Transverse colon (tissue), 4 donors: ENCODE data around the gene TUB. TPM values are rescaled to one million over a fixed set of nuclear protein-coding genes. Genes with fewer than 3 reads are reported as not detected.

Experiments
- DNase-seq: peaks from one replicate; pipeline ENCODE4 v3.0.0-alpha.2; 2019
- H3K27ac ChIP-seq, 4 donors: fragments of 200-600 bp; sonication (generic); 2 replicates each; pipeline ENCODE4 v1.5.1; 2016 to 2018; ENCODE audit warnings: inconsistent platforms in 4 of 4
- H3K27me3 ChIP-seq: fragments of 200-600 bp; sonication (generic); 2 replicates; pipeline ENCODE4 v1.5.1; 2017; ENCODE audit warnings: inconsistent platforms
- H3K36me3 ChIP-seq, 4 donors: fragments of 200-600 bp; sonication (generic); 2 replicates each; pipeline ENCODE4 v1.5.1; 2017 to 2019; ENCODE audit warnings: inconsistent platforms in 4 of 4
- H3K4me1 ChIP-seq, 4 donors: fragments of 200-600 bp; sonication (generic); 2 replicates each; pipeline ENCODE4 v1.5.1; 2017 to 2020; ENCODE audit warnings: inconsistent platforms in 4 of 4
- H3K4me3 ChIP-seq, 4 donors: fragments of 200-600 bp; sonication (generic); 1 replicate in 1 of 4; 2 replicates in 3 of 4; pipeline versions ENCODE4 v1.5.1 to v1.6.1; 2017 to 2019; ENCODE audit warnings: inconsistent platforms in 4 of 4
- H3K9me3 ChIP-seq, 2 donors: fragments of 200-600 bp; sonication (generic); 2 replicates each; pipeline ENCODE4 v1.5.1; 2017 to 2019; ENCODE audit warnings: inconsistent platforms in 2 of 2
- EP300 ChIP-seq: sonication (generic); formaldehyde crosslinking; IDR thresholded peaks from one replicate; pipeline ENCODE4 v1.6.1; 2017; ENCODE audit warnings: antibody characterized with exemption, low read depth
- POLR2A ChIP-seq: fragments of 450-650 bp; IDR thresholded peaks from one replicate; pipeline ENCODE4 v1.6.1; 2016; ENCODE audit warnings: antibody characterized with exemption, mild to moderate bottlenecking, moderate library complexity
- POLR2AphosphoS5 ChIP-seq, 3 donors: sonication (generic); formaldehyde crosslinking; IDR thresholded peaks; one replicate each; pipeline ENCODE4 v1.6.1; 2016; ENCODE audit warnings: antibody characterized with exemption in 3 of 3
- WGBS, 2 donors: methylation state at CpG; one replicate each; pipeline ENCODE4 v1.1.5; 2018; ENCODE audit warnings: low coverage in 1 of 2; 5-methylcytosine and 5-hydroxymethylcytosine counted together
- in situ Hi-C, 4 donors: fragments of 200-750 bp; cut with MboI; loops; one replicate each; pipeline versions ENCODE4 v1.15.0 to v1.15.1; 2017; ENCODE audit warnings: low sequenced_read_pairs in 3 of 4, low pct_ligation_motif_present in 1 of 4, low pct_unique_long_range_greater_than_20kb in 1 of 4
- intact Hi-C: fragments of 100-400 bp; cut with DNase I; formaldehyde crosslinking; loops from one replicate; pipeline ENCODE4 v1.15.1; 2023; ENCODE audit warnings: low total_unique reads
- total RNA-seq, 4 donors: library from RNA; depleted of rRNA; stranded (reverse); fragments of >200 nt; gene quantifications; one replicate each; pipeline ENCODE4 v1.1.0, GENCODE V29; 2016
- TF ChIP-seq, protein P1 (sequence below), 5 experiments: fragments of 200-600 bp in 3 of 5; fragments of 450-650 bp in 2 of 5; sonication (generic) in 3 of 5; IDR thresholded peaks; 1 replicate in 2 of 5; 2 replicates in 3 of 5; pipeline ENCODE4 v1.5.1; 2016 to 2017; ENCODE audit warnings: antibody characterized with exemption in 5 of 5, inconsistent platforms in 3 of 5, mild to moderate bottlenecking in 2 of 5, moderate library complexity in 1 of 5

Gene TUB
- total RNA-seq, 4 donors from 2014 or later = 1.00 to 7.1 (median 2.6) TPM

DNA sequence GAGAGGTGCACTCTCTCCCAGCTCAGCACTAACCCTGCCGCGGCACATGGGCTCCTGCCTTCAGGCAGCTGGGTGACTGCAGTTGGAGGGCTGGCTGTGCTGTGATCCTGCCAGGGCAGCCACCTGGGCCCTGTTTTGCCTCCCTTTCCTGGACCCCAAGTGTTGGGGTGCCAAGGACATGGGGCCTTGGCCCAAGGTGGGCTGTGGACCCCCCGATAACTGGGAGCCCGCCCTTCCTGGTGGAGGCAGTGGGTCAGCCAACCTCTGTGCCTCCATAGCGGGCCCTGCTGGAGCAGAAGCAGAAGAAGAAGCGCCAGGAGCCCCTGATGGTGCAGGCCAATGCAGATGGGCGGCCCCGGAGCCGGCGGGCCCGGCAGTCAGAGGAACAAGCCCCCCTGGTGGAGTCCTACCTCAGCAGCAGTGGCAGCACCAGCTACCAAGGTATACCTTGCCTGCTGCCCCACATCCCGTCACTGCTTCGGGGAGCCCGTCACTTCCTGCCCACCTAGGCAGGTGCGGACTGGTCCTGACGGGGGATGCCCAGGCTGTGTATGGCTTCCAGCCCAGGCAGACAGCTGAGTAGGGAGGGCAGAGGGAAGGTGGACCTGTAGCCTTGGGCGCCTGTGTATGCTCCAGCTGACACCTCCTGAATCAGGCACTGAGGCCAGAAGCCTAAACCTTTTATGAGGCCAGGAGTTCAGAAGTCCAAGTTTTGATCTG, 8.9 kb downstream of the TUB start:
- intact Hi-C loops = no loop called here
- in situ Hi-C loops = loop anchor here (10.0 to 25.0 kb wide), 3 partner anchors 55 to 203 kb away; no protein-coding TSS in a partner anchor
- DNase-seq = no peak
- no peak overlapping the region for H3K27ac ChIP-seq
- peaks cover 0 to 10% (median 5%) of the 10 kb centered on the region in 4 donors for H3K4me1 ChIP-seq
- 86% methylated on average over 17 of the region's 17 CpGs; no CpG with 5 or more reads in 1 of the 2 donors for WGBS, 2 donors
- TF ChIP-seq, protein P1, sequence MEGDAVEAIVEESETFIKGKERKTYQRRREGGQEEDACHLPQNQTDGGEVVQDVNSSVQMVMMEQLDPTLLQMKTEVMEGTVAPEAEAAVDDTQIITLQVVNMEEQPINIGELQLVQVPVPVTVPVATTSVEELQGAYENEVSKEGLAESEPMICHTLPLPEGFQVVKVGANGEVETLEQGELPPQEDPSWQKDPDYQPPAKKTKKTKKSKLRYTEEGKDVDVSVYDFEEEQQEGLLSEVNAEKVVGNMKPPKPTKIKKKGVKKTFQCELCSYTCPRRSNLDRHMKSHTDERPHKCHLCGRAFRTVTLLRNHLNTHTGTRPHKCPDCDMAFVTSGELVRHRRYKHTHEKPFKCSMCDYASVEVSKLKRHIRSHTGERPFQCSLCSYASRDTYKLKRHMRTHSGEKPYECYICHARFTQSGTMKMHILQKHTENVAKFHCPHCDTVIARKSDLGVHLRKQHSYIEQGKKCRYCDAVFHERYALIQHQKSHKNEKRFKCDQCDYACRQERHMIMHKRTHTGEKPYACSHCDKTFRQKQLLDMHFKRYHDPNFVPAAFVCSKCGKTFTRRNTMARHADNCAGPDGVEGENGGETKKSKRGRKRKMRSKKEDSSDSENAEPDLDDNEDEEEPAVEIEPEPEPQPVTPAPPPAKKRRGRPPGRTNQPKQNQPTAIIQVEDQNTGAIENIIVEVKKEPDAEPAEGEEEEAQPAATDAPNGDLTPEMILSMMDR (IDR thresholded peaks at IDR 0.05) = no peak
- TF ChIP-seq POLR2AphosphoS5 (IDR thresholded peaks at IDR 0.05) = no peak
- no peak for TF ChIP-seq POLR2A
- no peak for TF ChIP-seq EP300
- no peaks in the 10 kb centered on the region for H3K36me3 ChIP-seq
- no peak overlapping the region for H3K4me3 ChIP-seq
- H3K27me3 ChIP-seq = no peaks in the 10 kb centered on the region
- H3K9me3 ChIP-seq = no peaks in the 10 kb centered on the region

DNA sequence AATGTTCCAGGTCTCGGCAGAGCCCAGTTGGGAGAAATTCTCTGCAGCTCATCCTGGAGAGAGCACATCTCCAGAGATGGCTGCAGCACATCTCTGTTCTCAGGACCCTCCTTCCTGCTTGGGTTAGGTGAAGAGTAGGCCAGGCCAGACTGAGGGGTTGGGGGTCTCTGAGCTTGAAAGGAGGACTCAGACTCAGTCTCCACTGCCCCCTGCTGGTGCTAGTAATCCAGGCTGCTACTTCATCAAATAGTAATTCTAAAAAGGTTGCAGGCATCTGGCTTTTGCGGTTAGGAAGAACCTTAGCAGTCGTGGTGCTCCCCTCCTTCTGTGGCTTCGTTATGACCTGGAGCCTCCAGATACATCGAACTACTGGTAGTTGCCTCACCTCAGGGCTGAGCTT, 9.7 kb downstream of the TUB start:
- Histone ChIP-seq H3K4me1 (peaks cover 0 to 10% (median 5%) of the 10 kb centered on the region in 4 donors), H3K27me3 (no peaks in the 10 kb centered on the region), H3K27ac (no peak overlapping the region), H3K4me3 (no peak overlapping the region), H3K36me3 (no peaks in the 10 kb centered on the region), H3K9me3 (no peaks in the 10 kb centered on the region)
- no peak for DNase-seq
- TF ChIP-seq POLR2A (no peak), POLR2AphosphoS5 (IDR thresholded peaks at IDR 0.05) (no peak)
- TF ChIP-seq, protein P1 (IDR thresholded peaks at IDR 0.05) = peak in 4 of 5 experiments; percentile 24 to 44 (median 28)
- in situ Hi-C loops = loop anchor here (10.0 to 25.0 kb wide), 3 partner anchors 56 to 203 kb away; no protein-coding TSS in a partner anchor
- WGBS, 2 donors = 59% methylated on average over 5 of the region's 5 CpGs; no CpG with 5 or more reads in 1 of the 2 donors
- intact Hi-C loops = no loop called here

DNA sequence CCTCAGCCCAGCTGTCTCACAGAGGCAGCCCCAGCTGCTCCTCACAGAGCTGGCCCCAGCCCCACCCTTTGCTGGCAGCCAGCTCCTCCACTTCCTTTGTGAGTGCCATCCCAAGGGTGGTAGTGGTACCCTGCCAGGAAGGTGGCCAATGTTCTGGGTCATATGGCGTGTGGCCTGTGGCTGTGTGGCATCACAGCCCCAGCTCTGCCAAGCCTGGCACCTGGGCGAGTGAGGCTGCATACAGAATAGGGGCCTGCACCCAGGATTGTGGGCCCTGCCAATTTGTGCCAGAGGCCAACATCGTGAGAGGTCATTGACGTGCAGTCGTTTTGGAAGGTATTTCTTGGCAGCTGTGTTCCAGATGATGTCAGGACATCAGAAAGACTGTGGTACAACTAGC, 10.7 kb downstream of the TUB start:
- DNase-seq = no peak
- TF ChIP-seq, protein P1 (IDR thresholded peaks at IDR 0.05) = no peak
- TF ChIP-seq POLR2A (no peak), POLR2AphosphoS5 (IDR thresholded peaks at IDR 0.05) (no peak), EP300 (no peak)
- WGBS, 2 donors = 96% methylated on average over 5 of the region's 5 CpGs; no CpG with 5 or more reads in 1 of the 2 donors
- Histone ChIP-seq H3K27ac (no peak overlapping the region), H3K27me3 (no peaks in the 10 kb centered on the region), H3K36me3 (no peaks in the 10 kb centered on the region), H3K4me1 (peaks cover 0 to 10% (median 5%) of the 10 kb centered on the region in 4 donors), H3K4me3 (no peak overlapping the region), H3K9me3 (no peaks in the 10 kb centered on the region)
- intact Hi-C loops = no loop called here
- in situ Hi-C loops = loop anchor here (10.0 to 25.0 kb wide), 3 partner anchors 57 to 204 kb away; no protein-coding TSS in a partner anchor

DNA sequence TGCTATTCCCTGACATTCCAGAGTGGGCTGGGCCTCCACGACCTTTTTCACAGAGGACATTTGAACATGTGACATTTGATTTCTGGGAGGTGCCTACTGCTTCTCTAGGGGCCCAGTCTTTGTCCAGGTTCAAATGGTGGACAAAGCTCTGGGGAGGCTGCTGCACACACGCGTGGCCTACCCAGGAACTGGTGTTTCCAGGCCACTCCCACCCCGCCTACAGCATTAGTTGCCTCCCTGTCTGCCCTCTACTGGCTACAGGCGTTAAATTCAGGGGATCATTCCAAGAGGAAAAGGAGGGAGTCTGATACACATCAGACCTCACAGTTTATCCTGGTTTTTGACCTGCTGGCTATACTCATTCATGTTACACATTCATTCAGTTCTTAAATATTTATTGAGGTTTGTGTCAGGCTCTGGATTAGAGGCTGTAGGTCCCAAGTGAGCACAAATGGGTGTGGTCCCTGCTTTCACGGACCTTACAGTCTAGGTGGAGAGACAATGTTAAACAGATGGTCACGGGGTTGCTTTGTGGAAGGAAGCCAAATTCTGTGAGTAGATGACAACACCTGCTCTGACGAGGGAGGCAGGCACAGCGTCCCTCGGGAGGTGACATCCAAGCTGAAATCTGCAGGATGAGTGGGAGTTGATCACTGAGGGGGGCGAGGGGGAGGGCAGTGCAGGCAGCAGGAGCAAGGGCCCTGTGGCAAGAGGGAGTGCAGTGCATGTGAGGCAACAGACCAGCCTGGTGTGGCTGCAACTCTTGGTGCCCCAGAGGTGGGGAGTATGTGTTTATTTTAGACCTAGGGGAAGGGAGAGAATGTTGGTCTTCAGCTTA, 11.8 kb downstream of the TUB start:
- peaks cover 0 to 10% (median 5%) of the 10 kb centered on the region in 4 donors for H3K4me1 ChIP-seq
- H3K9me3 ChIP-seq = no peaks in the 10 kb centered on the region
- no peaks in the 10 kb centered on the region for H3K27me3 ChIP-seq
- peak; percentile 63 for DNase-seq
- WGBS, 2 donors = 36 to 45% methylated on average over 5 to 11 of the region's 11 CpGs
- H3K36me3 ChIP-seq = no peaks in the 10 kb centered on the region
- intact Hi-C loops = no loop called here
- TF ChIP-seq, protein P1 (IDR thresholded peaks at IDR 0.05) = peak; percentile 45 to 61 (median 54)
- TF ChIP-seq POLR2AphosphoS5 (IDR thresholded peaks at IDR 0.05) = no peak
- no peak overlapping the region for H3K27ac ChIP-seq
- H3K4me3 ChIP-seq = no peak overlapping the region
- in situ Hi-C loops = loop anchor here (10.0 to 25.0 kb wide), 3 partner anchors 58 to 206 kb away; no protein-coding TSS in a partner anchor
